Loucy (cell line): Measurements from ENCODE around the gene XIRP2.

ENCODE experiments used
- CTCF ChIP-seq: fragments of 200-600 bp; sonication (generic); conservative IDR thresholded peaks from 2 replicates; pipeline ENCODE4 v1.5.1; 2014; ENCODE audit warnings: mild to moderate bottlenecking, antibody characterized with exemption, low read length
- EZH2phosphoT487 ChIP-seq: fragments of 200-600 bp; IDR thresholded peaks from 2 replicates; pipeline ENCODE4 v1.6.1; 2018; ENCODE audit warnings: antibody characterized with exemption, mild to moderate bottlenecking, moderate library complexity, borderline replicate concordance

- no peak for TF ChIP-seq CTCF
- TF ChIP-seq EZH2phosphoT487, result no peak
These were observed 401.6 kb downstream of the XIRP2 start for GRCh38 chr2:167289651-167290410.
